H1 (cell line): ENCODE data around the gene PURA. TPM values are rescaled to one million over a fixed set of nuclear protein-coding genes. Genes with fewer than 3 reads are reported as not detected.

Experiments
- CTCF ChIA-PET: fragments of 300-600 bp; sonication (Branson Sonifier 250); formaldehyde crosslinking; loops from one replicate; lab custom pipeline; 2021; ENCODE audit not compliant: partially characterized antibody; lab: Charles Lee
- POLR2A ChIA-PET: fragments of 300-600 bp; sonication (Branson Sonifier 250); formaldehyde crosslinking; loops from one replicate; lab custom pipeline; 2021; ENCODE audit warnings: inconsistent platforms; ENCODE audit not compliant: partially characterized antibody; lab: Charles Lee
- DNase-seq, 2 experiments: peaks; one replicate each; pipeline versions ENCODE4 v3.0.0 to v3.0.0-alpha.2; 2010 to 2022; ENCODE audit warnings: low spot score in 2 of 2, low read depth in 1 of 2, mixed read lengths in 1 of 2
- FAIRE-seq: peaks from 2 replicates; lab custom pipeline; 2011; peaks lifted over from hg19 to GRCh38; lab: Jason Lieb, UNC
- H2AFZ ChIP-seq: 2 replicates; pipeline ENCODE4 v1.8.1; 2012; ENCODE audit warnings: low read length, inconsistent platforms
- H2AK5ac ChIP-seq: 2 replicates; pipeline ENCODE4 v1.6.1; 2013; ENCODE audit warnings: low read depth, low read length
- H2BK120ac ChIP-seq: replicated peaks from 2 replicates; pipeline ENCODE3; 2013; ENCODE audit warnings: low read depth, low read length, inconsistent platforms
- H2BK12ac ChIP-seq: 2 replicates; pipeline ENCODE4 v1.6.1; 2013; ENCODE audit warnings: low read depth, low read length
- H2BK15ac ChIP-seq: 2 replicates; pipeline ENCODE4 v1.6.1; 2013; ENCODE audit warnings: low read length
- H2BK20ac ChIP-seq: 2 replicates; pipeline ENCODE4 v1.6.1; 2013; ENCODE audit warnings: low read length
- H2BK5ac ChIP-seq: 2 replicates; pipeline ENCODE4 v1.6.1; 2013; ENCODE audit warnings: low read depth, low read length
- H3K14ac ChIP-seq: 2 replicates; pipeline ENCODE4 v1.6.1; 2013; ENCODE audit warnings: inconsistent platforms; ENCODE audit not compliant: insufficient read length
- H3K18ac ChIP-seq: 2 replicates; pipeline ENCODE4 v1.6.1; 2013; ENCODE audit warnings: low read length; ENCODE audit errors: extremely low read depth
- H3K23ac ChIP-seq: 2 replicates; pipeline ENCODE4 v1.6.1; 2013; ENCODE audit warnings: inconsistent platforms; ENCODE audit not compliant: insufficient read length
- H3K23me2 ChIP-seq: 2 replicates; pipeline ENCODE4 v1.6.1; 2013; ENCODE audit warnings: low read depth, low read length
- H3K27ac ChIP-seq: 2 replicates; pipeline ENCODE4 v1.6.1; 2011; ENCODE audit warnings: low read depth, low read length, inconsistent platforms
- H3K27me3 ChIP-seq, 4 experiments: replicated peaks in 1 of 4; 1 replicate in 1 of 4; 2 replicates in 3 of 4; pipeline versions ENCODE4 v1.6.1 to v1.8.1; 2011 to 2013; ENCODE audit warnings: low read length in 3 of 4, mild to moderate bottlenecking in 3 of 4, inconsistent platforms in 2 of 4, mixed read lengths in 2 of 4, moderate library complexity in 1 of 4; ENCODE audit not compliant: control insufficient read depth in 3 of 4, insufficient read depth in 3 of 4; ENCODE audit errors: extremely low read depth in 1 of 4
- H3K36me3 ChIP-seq, 4 experiments: 2 replicates each; pipeline versions ENCODE4 v1.6.1 to v1.8.1; 2011 to 2013; ENCODE audit warnings: mild to moderate bottlenecking in 4 of 4, low read length in 3 of 4, moderate library complexity in 2 of 4, control low read depth in 1 of 4, inconsistent platforms in 1 of 4; ENCODE audit not compliant: insufficient read depth in 4 of 4, control insufficient read depth in 2 of 4
- H3K4ac ChIP-seq: replicated peaks from 2 replicates; pipeline ENCODE3; 2013; ENCODE audit warnings: low read length, low read depth, mixed read lengths, inconsistent platforms; ENCODE audit not compliant: insufficient read length
- H3K4me1 ChIP-seq, 4 experiments: replicated peaks in 1 of 4; 1 replicate in 1 of 4; 2 replicates in 3 of 4; pipeline versions ENCODE4 v1.6.1 to v1.8.1; 2011 to 2013; ENCODE audit warnings: low read length in 3 of 4, inconsistent platforms in 2 of 4, mixed read lengths in 1 of 4; ENCODE audit not compliant: insufficient read depth in 4 of 4, control insufficient read depth in 3 of 4
- H3K4me2 ChIP-seq, 2 experiments: 2 replicates each; pipeline versions ENCODE4 v1.6.1 to v1.8.1; 2011 to 2013; ENCODE audit warnings: low read depth in 2 of 2, low read length in 2 of 2, control low read depth in 1 of 2, inconsistent platforms in 1 of 2, mild to moderate bottlenecking in 1 of 2; ENCODE audit not compliant: insufficient read depth in 1 of 2
- H3K4me3 ChIP-seq, 4 experiments: fragments of 200-600, 300-600 bp in 1 of 4; sonication (generic), shearing (Covaris generic), sonication (Bioruptor Twin) in 1 of 4; 2 replicates each; pipeline versions ENCODE4 v1.5.1 to v1.8.1; 2011 to 2016; ENCODE audit warnings: low read length in 4 of 4, low read depth in 3 of 4, control low read depth in 2 of 4, inconsistent platforms in 2 of 4, mild to moderate bottlenecking in 2 of 4, mixed read lengths in 1 of 4, moderate library complexity in 1 of 4; ENCODE audit not compliant: insufficient read depth in 2 of 4; ENCODE audit errors: extremely low read depth in 1 of 4
- H3K56ac ChIP-seq: replicated peaks from 2 replicates; pipeline ENCODE3; 2013; ENCODE audit warnings: low read depth, mild to moderate bottlenecking, mixed read lengths, low read length, inconsistent platforms; ENCODE audit not compliant: insufficient read length
- H3K79me1 ChIP-seq: 2 replicates; pipeline ENCODE4 v1.6.1; 2013; ENCODE audit warnings: low read depth, low read length, control low read depth
- H3K79me2 ChIP-seq, 2 experiments: 2 replicates each; pipeline versions ENCODE4 v1.6.1 to v1.8.1; 2012 to 2013; ENCODE audit warnings: low read length in 2 of 2, mild to moderate bottlenecking in 2 of 2, inconsistent platforms in 1 of 2; ENCODE audit not compliant: insufficient read depth in 2 of 2, control insufficient read depth in 1 of 2
- H3K9ac ChIP-seq, 4 experiments: replicated peaks in 1 of 4; 1 replicate in 1 of 4; 2 replicates in 3 of 4; pipeline versions ENCODE4 v1.6.1 to v1.8.1; 2011 to 2013; ENCODE audit warnings: low read depth in 3 of 4, low read length in 3 of 4, control low read depth in 2 of 4, mild to moderate bottlenecking in 2 of 4, moderate library complexity in 2 of 4, inconsistent platforms in 1 of 4; ENCODE audit errors: extremely low read depth in 1 of 4
- H3K9me3 ChIP-seq, 2 experiments: 2 replicates each; pipeline versions ENCODE4 v1.6.1 to v1.8.1; 2012 to 2013; ENCODE audit warnings: mild to moderate bottlenecking in 2 of 2, moderate library complexity in 2 of 2, control low read depth in 1 of 2, inconsistent platforms in 1 of 2, low read depth in 1 of 2, low read length in 1 of 2, mixed read lengths in 1 of 2; ENCODE audit not compliant: insufficient read depth in 2 of 2
- H4K20me1 ChIP-seq, 2 experiments: replicated peaks in 1 of 2; 2 replicates each; pipeline versions ENCODE3 to v1.8.1; 2011 to 2013; ENCODE audit warnings: inconsistent platforms in 2 of 2, low read length in 2 of 2, mild to moderate bottlenecking in 1 of 2; ENCODE audit not compliant: insufficient read depth in 2 of 2, control insufficient read depth in 1 of 2
- H4K5ac ChIP-seq: 2 replicates; pipeline ENCODE4 v1.6.1; 2013; ENCODE audit warnings: low read length, low read depth, mixed read lengths, inconsistent platforms; ENCODE audit not compliant: insufficient read length
- H4K8ac ChIP-seq: 2 replicates; pipeline ENCODE4 v1.8.0; 2013; ENCODE audit warnings: mild to moderate bottlenecking, moderate library complexity, low read length, inconsistent platforms; ENCODE audit not compliant: insufficient read depth; ENCODE audit errors: extremely low read depth
- H4K91ac ChIP-seq: replicated peaks from 2 replicates; pipeline ENCODE3; 2013; ENCODE audit warnings: low read length, mixed read lengths, inconsistent platforms; ENCODE audit not compliant: insufficient read length
- ASH2L ChIP-seq: fragments of 200-600, 300-600 bp; sonication (generic); IDR thresholded peaks from one replicate; pipeline ENCODE4 v1.7.1; 2017; ENCODE audit warnings: low read length
- CTCF ChIP-seq, 3 experiments: IDR thresholded peaks; 1 replicate in 2 of 3; 2 replicates in 1 of 3; pipeline versions ENCODE4 v1.5.1 to v1.6.1; 2011; ENCODE audit warnings: low read length in 3 of 3, mild to moderate bottlenecking in 3 of 3, inconsistent platforms in 2 of 3, low read depth in 1 of 3, moderate library complexity in 1 of 3; ENCODE audit not compliant: insufficient read depth in 1 of 3; ENCODE audit errors: control extremely low read depth in 1 of 3
- WGBS, 2 experiments: shearing (Covaris generic) in 1 of 2; methylation state at CpG; one replicate each; pipeline versions ENCODE4 v1.1.6 to v1.1.7; 2013 to 2015; ENCODE audit warnings: low lambda C conversion rate in 2 of 2, mixed read lengths in 2 of 2, inconsistent platforms in 1 of 2, low coverage in 1 of 2, missing lambda C conversion rate in 1 of 2; ENCODE audit not compliant: insufficient replicate concordance in 2 of 2, insufficient coverage in 1 of 2, insufficient read length in 1 of 2; ENCODE audit errors: extremely low coverage in 1 of 2, missing lambda C conversion rate in 1 of 2; 5-methylcytosine and 5-hydroxymethylcytosine counted together
- polyA plus RNA-seq, 7 experiments: library from polyadenylated mRNA; depleted of rRNA in 3 of 7; stranded (reverse) in 5 of 7; unstranded in 2 of 7; fragments of >200 nt in 5 of 7; fragments of 200-250 nt in 2 of 7; gene quantifications; 1 replicate in 5 of 7; 2 replicates in 1 of 7; 4 replicates in 1 of 7; pipeline versions ENCODE4 v1.2.1 to v1.2.3, GENCODE V29; 2011 to 2013; ENCODE audit warnings: missing spikeins in 2 of 7, mixed read lengths in 2 of 7
- total RNA-seq: library from RNA; stranded (reverse); fragmentation: NEBNext Ultra II Directional; extraction: Animal tissue kit (Norgen Biotek cat#: 25700); gene quantifications from 2 replicates; pipeline ENCODE4 v1.2.1, GENCODE V29; 2021

PURA gene
- total and polyA plus RNA-seq, 2 of the 8 experiments (the other 6 are each of a cell fraction or from before 2014, with no cell fraction given) = 0.98 to 2.1 TPM

- DNase-seq = no peak
- Histone ChIP-seq H3K23me2 (peaks cover 11% of the 10 kb centered on the region), H3K27me3 (peaks cover under 1 to 25% (median 16%) of the 10 kb centered on the region in 4 experiments), H4K20me1 (peaks cover 2 to 10% of the 10 kb centered on the region in 2 experiments), H4K91ac (no peak overlapping the region), H2BK20ac (no peak overlapping the region), H2BK120ac (no peak overlapping the region), H3K36me3 (no peaks in the 10 kb centered on the region), H2BK15ac (no peak overlapping the region), H3K4me1 (peaks cover 0 to 6% (median 5%) of the 10 kb centered on the region in 4 experiments; a peak in 5 of 7 replicates), H4K5ac (no peak overlapping the region), H2AK5ac (no peak overlapping the region), H2BK5ac (no peak overlapping the region), H3K18ac (no peak overlapping the region), H3K4ac (no peak overlapping the region), H3K14ac (no peak overlapping the region), H4K8ac (no peak overlapping the region), H3K4me2 (peak overlapping the region in 1 of 2 experiments; percentile 39; a peak in 2 of 4 replicates), H3K27ac (no peak overlapping the region), H3K9me3 (no peaks in the 10 kb centered on the region), H2BK12ac (no peak overlapping the region), H3K79me2 (no peaks in the 10 kb centered on the region), H3K23ac (no peak overlapping the region), H3K4me3 (no peak overlapping the region), H3K56ac (no peak overlapping the region), H3K9ac (no peak overlapping the region), H3K79me1 (no peaks in the 10 kb centered on the region), H2AFZ (no peak overlapping the region)
- 54% methylated on average over 3 of the region's 3 CpGs; no CpG with 5 or more reads in 1 of the 2 experiments for WGBS, 2 experiments
- no peak for FAIRE-seq
- ChIA-PET POLR2A (no interaction called here), CTCF (interaction anchor here (0.6 to 7.9 kb wide), 12 partner anchors 9 to 111 kb away, joined by 3 to 91 read pairs (median 3); partner anchors contain the start of gene NRG2)
- TF ChIP-seq ASH2L (no peak), CTCF (IDR thresholded peaks at IDR 0.05; ENCODE audit: control extremely low read depth in 1 of 3, insufficient read depth in 1 of 3, low read depth in 1 of 3, low read length in 3 of 3) (peak in 1 of 3 experiments; percentile 4; a peak in 1 of 4 replicates)
Measured at GRCh38 chr5:140118302-140118936, 4.5 kb downstream of the PURA start.
